ENCODE measurements around the gene KLK5. TPM values are rescaled to one million over a fixed set of nuclear protein-coding genes. Genes with fewer than 3 reads are reported as not detected.

The KLK5 gene
- total RNA-seq, 4 donors from 2014 or later = not detected

GRCh38 chr19:50926144-50926543, 26.7 kb downstream of the KLK5 start:
- no peak overlapping the region for H3K27ac ChIP-seq (replicated peaks in 1 of 4)
- no peaks in the 10 kb centered on the region for H3K9me3 ChIP-seq
- no peaks in the 10 kb centered on the region for H3K36me3 ChIP-seq
- H3K4me1 ChIP-seq = peaks cover 0 to 7% (median 2%) of the 10 kb centered on the region in 4 donors
- 73% methylated on average over 11 of the region's 11 CpGs for WGBS
- peaks cover 0 to 90% (median 5%) of the 10 kb centered on the region in 4 donors for H3K27me3 ChIP-seq
- intact Hi-C loops (cut with DNase I) = no loop called here
- H3K4me3 ChIP-seq = no peak overlapping the region
- DNase-seq (ENCODE audit: extremely low spot score) = no peak
- TF ChIP-seq CTCF (IDR thresholded peaks at IDR 0.05) (no peak), EP300 (IDR thresholded peaks at IDR 0.05) (no peak), POLR2A (IDR thresholded peaks at IDR 0.05; ENCODE audit: low read depth) (no peak), POLR2AphosphoS5 (IDR thresholded peaks at IDR 0.05) (no peak)

- intact Hi-C loops (cut with DNase I) = no loop called here
- no peak overlapping the region for H3K4me3 ChIP-seq
- 82% methylated on average over 2 of the region's 2 CpGs for WGBS
- H3K4me1 ChIP-seq = peaks cover 0 to 7% (median 2%) of the 10 kb centered on the region in 4 donors
- TF ChIP-seq CTCF (IDR thresholded peaks at IDR 0.05) (no peak), POLR2AphosphoS5 (IDR thresholded peaks at IDR 0.05) (no peak), EP300 (IDR thresholded peaks at IDR 0.05) (no peak), POLR2A (IDR thresholded peaks at IDR 0.05; ENCODE audit: low read depth) (no peak)
- no peaks in the 10 kb centered on the region for H3K9me3 ChIP-seq
- H3K36me3 ChIP-seq = no peaks in the 10 kb centered on the region
- DNase-seq (ENCODE audit: extremely low spot score) = no peak
- peaks cover 0 to 89% (median 5%) of the 10 kb centered on the region in 4 donors for H3K27me3 ChIP-seq
- H3K27ac ChIP-seq (replicated peaks in 1 of 4) = no peak overlapping the region
These were observed 27.1 kb downstream of the KLK5 start for GRCh38 chr19:50925734-50926133.

- intact Hi-C loops (cut with DNase I) = no loop called here
- no peaks in the 10 kb centered on the region for H3K36me3 ChIP-seq
- TF ChIP-seq POLR2A (IDR thresholded peaks at IDR 0.05; ENCODE audit: low read depth) (no peak), CTCF (IDR thresholded peaks at IDR 0.05) (no peak), EP300 (IDR thresholded peaks at IDR 0.05) (no peak), POLR2AphosphoS5 (IDR thresholded peaks at IDR 0.05) (no peak)
- H3K9me3 ChIP-seq = no peaks in the 10 kb centered on the region
- DNase-seq (ENCODE audit: extremely low spot score) = no peak
- peaks cover 0 to 89% (median 5%) of the 10 kb centered on the region in 4 donors for H3K27me3 ChIP-seq
- peaks cover 0 to 7% (median 2%) of the 10 kb centered on the region in 4 donors for H3K4me1 ChIP-seq
- H3K27ac ChIP-seq (replicated peaks in 1 of 4) = no peak overlapping the region
- no peak overlapping the region for H3K4me3 ChIP-seq
- WGBS = 39% methylated on average over 6 of the region's 6 CpGs
These were observed 28.3 kb downstream of the KLK5 start for GRCh38 chr19:50924586-50924985.

- Histone ChIP-seq H3K4me3 (no peak overlapping the region), H3K27ac (replicated peaks in 1 of 4) (no peak overlapping the region), H3K36me3 (no peaks in the 10 kb centered on the region), H3K4me1 (peaks cover 0 to 7% (median 2%) of the 10 kb centered on the region in 4 donors), H3K27me3 (peaks cover 0 to 89% (median 5%) of the 10 kb centered on the region in 4 donors), H3K9me3 (no peaks in the 10 kb centered on the region)
- intact Hi-C loops (cut with DNase I) = no loop called here
- 38% methylated on average over 13 of the region's 21 CpGs for WGBS
- no peak for DNase-seq (ENCODE audit: extremely low spot score)
- no peak for TF ChIP-seq EP300 (IDR thresholded peaks at IDR 0.05)
- TF ChIP-seq POLR2A (IDR thresholded peaks at IDR 0.05; ENCODE audit: low read depth) = no peak
- no peak for TF ChIP-seq POLR2AphosphoS5 (IDR thresholded peaks at IDR 0.05)
- peak; percentile 59 to 80 (median 70) for TF ChIP-seq CTCF (IDR thresholded peaks at IDR 0.05)
These were observed 30.5 kb downstream of the KLK5 start for GRCh38 chr19:50922317-50922853.

All from esophagus muscularis mucosa (tissue), 4 donors.